Measurements from ENCODE around the gene GPR83. TPM values are rescaled to one million over a fixed set of nuclear protein-coding genes. Genes with fewer than 3 reads are reported as not detected.

The GPR83 gene
- total RNA-seq (0.28 TPM), polyA plus RNA-seq (ENCODE audit: insufficient read depth, low read depth, low replicate concordance) (not detected)
- long read RNA-seq, donor 1: 0 reads
- long read RNA-seq, donor 2: 0 reads
- long read RNA-seq, donor 3: 0 reads
- long read RNA-seq, donor 4: 0 reads
- long read RNA-seq, donor 5: 0 reads
- long read RNA-seq, donor 6: 0 reads
- long read RNA-seq, donor 7: 0 reads
- long read RNA-seq, donor 8: 0 reads
- long read RNA-seq, donor 9: 0 reads
- long read RNA-seq, donor 10: 0 reads

GRCh38 chr11:94400839-94401772, at the start of gene GPR83:
Gene GPR83 (minus strand): TSS chr11:94401419. CDS start chr11:94401247, 172 bp downstream.
- no peaks in the 10 kb centered on the region for H3K36me3 ChIP-seq (ENCODE audit: control insufficient read depth in 2 of 3, insufficient read depth in 3 of 3, low read length in 3 of 3)
- H3K27ac ChIP-seq (ENCODE audit: low read depth in 2 of 2, low read length in 2 of 2): no peak within 1 kb of the TSS
- FAIRE-seq (no peak), DNase-seq (peak; percentile 60 to 80 (median 71))
- peak within 1 kb of the TSS; percentile 31 to 46 (median 38) for H3K4me3 ChIP-seq (ENCODE audit: low read length in 3 of 3)
- no peak within 1 kb of the TSS for H3K9ac ChIP-seq (ENCODE audit: low read length in 3 of 3)
- no peak for TF ChIP-seq CTCF (IDR thresholded peaks at IDR 0.05; ENCODE audit: borderline replicate concordance, extremely low read depth, insufficient read depth)
- no peaks in the 10 kb centered on the region for H3K9me3 ChIP-seq (ENCODE audit: control insufficient read depth in 2 of 3, insufficient read depth in 1 of 3, low read length in 3 of 3)
- H3K4me1 ChIP-seq (ENCODE audit: control insufficient read depth in 2 of 3, insufficient read depth in 2 of 3, low read depth in 1 of 3, low read length in 3 of 3): peaks cover 0 to 7% (median 0%) of the 10 kb centered on the region in 3 donors
- H3K27me3 ChIP-seq (ENCODE audit: control insufficient read depth, insufficient read depth, low read length): no peaks in the 10 kb centered on the region
- intact Hi-C loops (cut with DNase I): no loop called here

GRCh38 chr11:94450048-94450447, 48.8 kb upstream of the GPR83 start:
- intact Hi-C loops (cut with DNase I): no loop called here
- Histone ChIP-seq H3K27ac (ENCODE audit: low read depth in 2 of 2, low read length in 2 of 2) (no peak overlapping the region), H3K9ac (ENCODE audit: low read length in 3 of 3) (no peak overlapping the region), H3K9me3 (ENCODE audit: control insufficient read depth in 2 of 3, insufficient read depth in 1 of 3, low read length in 3 of 3) (no peaks in the 10 kb centered on the region), H3K27me3 (ENCODE audit: control insufficient read depth, insufficient read depth, low read length) (no peaks in the 10 kb centered on the region), H3K4me1 (ENCODE audit: control insufficient read depth in 2 of 3, insufficient read depth in 2 of 3, low read depth in 1 of 3, low read length in 3 of 3) (no peaks in the 10 kb centered on the region), H3K36me3 (ENCODE audit: control insufficient read depth in 2 of 3, insufficient read depth in 3 of 3, low read length in 3 of 3) (peaks cover 1 to 5% (median 3%) of the 10 kb centered on the region in 3 donors), H3K4me3 (ENCODE audit: low read length in 3 of 3) (no peak overlapping the region)
- FAIRE-seq (no peak), DNase-seq (no peak)
- TF ChIP-seq CTCF (IDR thresholded peaks at IDR 0.05; ENCODE audit: borderline replicate concordance, extremely low read depth, insufficient read depth): no peak

DNA sequence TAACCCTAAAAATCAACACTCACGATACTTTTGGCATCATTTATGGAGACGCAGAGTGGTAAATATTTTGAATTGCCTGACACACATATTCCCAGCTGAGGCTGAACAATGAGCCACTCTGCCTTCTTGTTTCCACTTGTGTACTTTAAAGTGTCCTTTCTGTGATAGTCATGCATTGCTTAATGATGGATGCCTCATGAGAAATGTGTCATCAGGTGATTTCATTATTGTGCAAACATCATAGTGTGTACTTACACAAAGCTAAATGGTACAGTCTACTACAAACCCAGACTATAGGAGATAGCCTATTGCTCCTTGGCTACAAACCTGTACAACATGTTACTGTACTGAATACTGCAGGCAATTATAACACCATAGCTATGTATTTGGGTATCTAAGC, 48.2 kb upstream of the GPR83 start:
- Histone ChIP-seq H3K36me3 (ENCODE audit: control insufficient read depth in 2 of 3, insufficient read depth in 3 of 3, low read length in 3 of 3) (peaks cover 3 to 6% (median 3%) of the 10 kb centered on the region in 3 donors), H3K9ac (ENCODE audit: low read length in 3 of 3) (no peak overlapping the region), H3K4me3 (ENCODE audit: low read length in 3 of 3) (no peak overlapping the region), H3K27me3 (ENCODE audit: control insufficient read depth, insufficient read depth, low read length) (no peaks in the 10 kb centered on the region), H3K27ac (ENCODE audit: low read depth in 2 of 2, low read length in 2 of 2) (no peak overlapping the region), H3K9me3 (ENCODE audit: control insufficient read depth in 2 of 3, insufficient read depth in 1 of 3, low read length in 3 of 3) (no peaks in the 10 kb centered on the region), H3K4me1 (ENCODE audit: control insufficient read depth in 2 of 3, insufficient read depth in 2 of 3, low read depth in 1 of 3, low read length in 3 of 3) (no peaks in the 10 kb centered on the region)
- no peak for TF ChIP-seq CTCF (IDR thresholded peaks at IDR 0.05; ENCODE audit: borderline replicate concordance, extremely low read depth, insufficient read depth)
- FAIRE-seq: no peak
- DNase-seq: no peak
- intact Hi-C loops (cut with DNase I): no loop called here
